ENCODE data around the gene GOLGA1. TPM values are rescaled to one million over a fixed set of nuclear protein-coding genes. Genes with fewer than 3 reads are reported as not detected.
"Not testable (repeated sequence)": the region's sequence is repeated elsewhere in the genome, so short reads cannot be mapped to it uniquely, and the experiment has no call there.

Gene GOLGA1
- total and polyA plus RNA-seq, 12 donors, result 6.8 to 26.0 (median 18.3) TPM

DNA sequence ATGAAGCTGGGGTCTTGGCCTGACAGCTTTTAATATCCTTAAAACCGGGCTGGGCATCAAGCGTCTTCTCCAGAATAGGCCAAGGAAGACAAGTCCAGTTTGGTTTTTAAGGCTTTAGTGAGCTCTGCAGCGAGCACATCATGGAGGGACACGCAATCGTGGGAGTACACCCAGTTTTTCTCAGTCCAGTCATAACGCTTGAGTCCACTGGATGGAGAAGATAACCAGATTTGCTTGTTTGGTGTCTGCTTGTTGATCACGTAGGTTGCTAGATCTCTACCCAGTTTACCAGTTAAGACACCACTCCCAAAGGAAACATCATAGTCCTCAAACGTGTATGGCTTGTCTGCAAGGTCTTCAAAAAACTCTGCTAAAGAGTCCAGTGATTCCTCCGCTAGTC is 27.4 kb upstream of the GOLGA1 start:
- H3K27ac ChIP-seq, result no peak overlapping the region
- no peak overlapping the region for H3K4me3 ChIP-seq
- TF ChIP-seq, protein P1, sequence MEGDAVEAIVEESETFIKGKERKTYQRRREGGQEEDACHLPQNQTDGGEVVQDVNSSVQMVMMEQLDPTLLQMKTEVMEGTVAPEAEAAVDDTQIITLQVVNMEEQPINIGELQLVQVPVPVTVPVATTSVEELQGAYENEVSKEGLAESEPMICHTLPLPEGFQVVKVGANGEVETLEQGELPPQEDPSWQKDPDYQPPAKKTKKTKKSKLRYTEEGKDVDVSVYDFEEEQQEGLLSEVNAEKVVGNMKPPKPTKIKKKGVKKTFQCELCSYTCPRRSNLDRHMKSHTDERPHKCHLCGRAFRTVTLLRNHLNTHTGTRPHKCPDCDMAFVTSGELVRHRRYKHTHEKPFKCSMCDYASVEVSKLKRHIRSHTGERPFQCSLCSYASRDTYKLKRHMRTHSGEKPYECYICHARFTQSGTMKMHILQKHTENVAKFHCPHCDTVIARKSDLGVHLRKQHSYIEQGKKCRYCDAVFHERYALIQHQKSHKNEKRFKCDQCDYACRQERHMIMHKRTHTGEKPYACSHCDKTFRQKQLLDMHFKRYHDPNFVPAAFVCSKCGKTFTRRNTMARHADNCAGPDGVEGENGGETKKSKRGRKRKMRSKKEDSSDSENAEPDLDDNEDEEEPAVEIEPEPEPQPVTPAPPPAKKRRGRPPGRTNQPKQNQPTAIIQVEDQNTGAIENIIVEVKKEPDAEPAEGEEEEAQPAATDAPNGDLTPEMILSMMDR (IDR thresholded peaks at IDR 0.05), result no peak
- H3K27me3 ChIP-seq, result no peaks in the 10 kb centered on the region
- intact Hi-C loops (cut with DNase I), result no loop called here
- WGBS, 2 donors, result 94 to 97% methylated on average over 9 of the region's 9 CpGs
- H3K4me1 ChIP-seq, result peaks cover 0 to 20% (median 0%) of the 10 kb centered on the region in 9 donors
- no peak for DNase-seq
- H3K9me3 ChIP-seq, result no peaks in the 10 kb centered on the region
- H3K36me3 ChIP-seq, result peaks cover 0 to 53% (median 5%) of the 10 kb centered on the region in 9 donors
- no peak for ATAC-seq

DNA sequence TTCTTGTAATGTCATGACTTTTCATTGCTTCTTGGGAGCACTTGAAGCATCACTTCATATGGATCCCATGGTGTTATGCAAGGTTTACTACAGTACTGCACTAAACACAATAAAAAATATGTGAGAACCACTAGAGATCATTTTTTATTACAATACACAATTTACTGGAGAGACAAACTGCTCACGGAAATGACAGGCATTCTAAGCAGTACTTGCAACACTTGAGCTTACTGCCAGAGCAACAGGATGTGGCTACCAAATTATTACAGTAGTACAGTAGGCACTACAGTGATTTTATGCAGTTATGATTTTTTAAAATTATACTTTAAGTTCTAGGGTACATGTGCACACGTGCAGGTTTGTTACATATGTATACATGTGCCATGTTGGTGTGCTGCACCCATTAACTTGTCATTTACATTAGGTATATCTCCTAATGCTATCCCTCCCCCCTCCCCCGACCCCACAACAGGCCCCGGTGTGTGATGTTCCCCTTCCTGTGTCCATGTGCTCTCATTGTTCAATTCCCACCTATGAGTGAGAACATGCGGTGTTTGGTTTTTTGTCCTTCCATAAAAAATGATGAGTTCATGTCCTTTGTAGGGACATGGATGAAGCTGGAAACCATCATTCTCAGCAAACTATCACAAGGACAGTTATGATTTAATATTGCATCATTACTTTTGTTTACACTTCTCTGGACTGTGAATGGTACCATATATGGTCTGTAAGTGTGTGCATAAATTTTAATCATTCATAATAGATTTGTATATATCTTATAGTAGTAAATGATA is 25.1 kb upstream of the GOLGA1 start:
- WGBS, 2 donors, result 79 to 86% methylated on average over 5 of the region's 5 CpGs
- H3K27me3 ChIP-seq; DNase-seq; intact Hi-C loops (cut with DNase I); H3K9me3 ChIP-seq; H3K4me3 ChIP-seq; ATAC-seq: not testable (repeated sequence)
- Histone ChIP-seq H3K27ac (peak overlapping the region in 1 of 10 donors; percentile 59), H3K4me1 (peaks cover 0 to 20% (median 0%) of the 10 kb centered on the region in 9 donors), H3K36me3 (peaks cover 0 to 37% (median 5%) of the 10 kb centered on the region in 9 donors)

DNA sequence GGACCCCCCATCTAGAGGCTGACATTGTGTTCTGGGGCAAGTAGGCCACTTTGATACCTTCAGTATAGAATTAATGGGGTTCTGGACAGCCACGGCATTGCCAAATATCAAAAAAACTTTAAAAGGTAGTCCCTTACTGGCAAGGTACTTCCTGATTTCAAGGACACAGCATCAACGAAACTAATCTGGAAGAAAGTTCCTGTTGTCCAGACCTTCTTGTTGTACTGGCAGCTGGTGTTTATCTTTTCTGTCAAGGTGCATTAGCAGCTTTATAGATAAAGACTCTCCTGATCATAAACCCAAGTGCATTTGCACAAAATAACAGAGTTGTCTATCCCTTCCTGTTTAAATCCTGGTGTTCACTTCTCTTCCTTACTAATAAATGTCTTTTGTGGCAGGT is 23.7 kb upstream of the GOLGA1 start:
- WGBS, 2 donors, result 67 to 70% methylated on average over 2 of the region's 2 CpGs
- TF ChIP-seq, protein P1 (IDR thresholded peaks at IDR 0.05), result no peak
- intact Hi-C loops (cut with DNase I), result no loop called here

DNA sequence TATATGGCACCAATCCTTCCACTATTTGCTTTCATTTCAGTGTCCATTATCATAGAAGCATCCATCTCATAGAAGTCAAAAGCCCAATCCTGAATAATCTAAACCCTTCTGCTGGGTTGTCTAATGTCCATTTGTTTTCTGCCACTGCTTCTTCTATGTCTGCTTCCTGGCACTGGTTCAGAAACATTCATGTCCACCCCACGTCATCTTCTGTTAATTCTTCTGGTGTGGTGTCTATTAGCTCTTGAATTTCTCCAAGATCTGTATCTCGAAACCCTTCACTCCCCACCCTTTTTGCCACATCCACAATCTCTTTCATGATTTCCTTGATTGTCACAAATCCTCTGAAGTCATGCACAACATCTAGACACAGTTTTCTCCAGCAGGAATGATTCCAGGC is 23.2 kb upstream of the GOLGA1 start:
- Histone ChIP-seq H3K4me3 (no peak overlapping the region), H3K27me3 (no peaks in the 10 kb centered on the region), H3K4me1 (peaks cover 0 to 20% (median 0%) of the 10 kb centered on the region in 9 donors), H3K9me3 (no peaks in the 10 kb centered on the region), H3K36me3 (peaks cover 0 to 21% (median 0%) of the 10 kb centered on the region in 9 donors), H3K27ac (no peak overlapping the region)
- no peak for DNase-seq
- no peak for ATAC-seq
- 85 to 91% methylated on average over 2 of the region's 2 CpGs for WGBS, 2 donors
- TF ChIP-seq, protein P1 (IDR thresholded peaks at IDR 0.05), result no peak
- intact Hi-C loops (cut with DNase I), result no loop called here

More for the DNA sequence above, 23.7 kb upstream of the GOLGA1 start:
- no peak for DNase-seq
- no peaks in the 10 kb centered on the region for H3K9me3 ChIP-seq
- H3K27me3 ChIP-seq, result no peaks in the 10 kb centered on the region
- peaks cover 0 to 20% (median 0%) of the 10 kb centered on the region in 9 donors for H3K4me1 ChIP-seq
- no peak for ATAC-seq
- no peak overlapping the region for H3K4me3 ChIP-seq
- peak overlapping the region in 1 of 10 donors; percentile 59 for H3K27ac ChIP-seq
- peaks cover 0 to 23% (median 0%) of the 10 kb centered on the region in 9 donors for H3K36me3 ChIP-seq

DNA sequence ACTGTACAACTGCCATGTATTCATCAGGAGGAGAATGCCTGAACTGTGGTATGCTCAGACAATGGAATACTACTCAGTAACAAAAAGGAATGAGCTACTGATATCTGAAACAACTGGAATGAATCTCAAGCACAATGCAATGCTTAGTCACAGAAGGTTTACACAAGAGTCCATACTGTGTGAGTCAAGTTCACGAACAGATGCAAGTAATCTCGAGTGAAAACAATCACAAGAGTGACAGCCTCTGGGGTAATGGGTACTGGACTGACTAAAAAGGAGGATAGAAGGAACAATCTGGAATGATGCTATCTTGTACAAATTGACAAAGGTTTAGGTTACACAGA is 19.5 kb upstream of the GOLGA1 start:
- WGBS, 2 donors, result 91 to 93% methylated on average over 2 of the region's 2 CpGs
- Histone ChIP-seq H3K4me3 (no peak overlapping the region), H3K27me3 (no peaks in the 10 kb centered on the region), H3K4me1 (peaks cover 0 to 11% (median 0%) of the 10 kb centered on the region in 9 donors), H3K36me3 (no peaks in the 10 kb centered on the region), H3K9me3 (no peaks in the 10 kb centered on the region), H3K27ac (no peak overlapping the region)
- TF ChIP-seq, protein P1 (IDR thresholded peaks at IDR 0.05), result no peak
- intact Hi-C loops (cut with DNase I), result no loop called here
- no peak for ATAC-seq
- DNase-seq, result no peak

DNA sequence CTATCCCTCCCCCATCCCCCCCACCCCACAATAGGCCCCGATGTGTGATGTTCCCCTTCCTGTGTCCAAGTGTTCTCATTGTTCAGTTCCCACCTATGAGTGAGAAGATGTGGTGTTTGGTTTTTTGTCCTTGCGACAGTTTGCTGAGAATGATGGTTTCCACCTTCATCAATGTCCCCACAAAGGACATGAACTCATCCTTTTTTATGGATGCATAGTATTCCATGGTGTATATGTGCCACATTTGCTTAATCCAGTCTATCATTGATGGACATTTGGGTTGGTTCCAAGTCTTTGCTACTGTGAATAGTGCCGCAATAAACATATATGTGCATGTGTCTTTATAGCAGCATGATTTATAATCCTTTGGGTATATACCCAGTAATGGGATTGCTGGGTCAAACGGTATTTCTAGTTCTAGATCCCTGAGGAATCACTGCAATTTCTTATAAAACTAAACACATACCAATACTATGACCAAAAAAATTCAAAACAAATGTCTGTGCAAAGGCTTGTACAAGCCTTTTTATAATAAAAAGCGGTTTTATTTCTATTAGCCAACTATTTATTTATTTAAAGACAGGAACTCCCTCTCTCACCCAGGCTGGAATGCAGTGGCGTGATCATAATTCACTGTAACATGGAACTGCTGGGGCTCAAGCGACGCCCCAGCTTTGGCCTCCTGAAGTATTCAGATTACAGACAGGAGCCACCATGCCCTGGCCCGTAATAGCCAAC is 19.0 kb upstream of the GOLGA1 start:
- ATAC-seq; H3K27ac ChIP-seq; H3K4me1 ChIP-seq; H3K36me3 ChIP-seq; DNase-seq; H3K9me3 ChIP-seq; intact Hi-C loops (cut with DNase I); H3K4me3 ChIP-seq; H3K27me3 ChIP-seq: not testable (repeated sequence)
- WGBS, 2 donors, result 97 to 98% methylated on average over 9 of the region's 9 CpGs
